H1 (cell line): ENCODE data around the gene COL19A1. TPM values are rescaled to one million over a fixed set of nuclear protein-coding genes. Genes with fewer than 3 reads are reported as not detected.
A peak's percentile ranks its signal among the peaks of the same experiment; 100 is the strongest.

ENCODE experiments used
- CTCF ChIA-PET: fragments of 300-600 bp; sonication (Branson Sonifier 250); formaldehyde crosslinking; loops from one replicate; lab custom pipeline; 2021; ENCODE audit not compliant: partially characterized antibody; lab: Charles Lee
- POLR2A ChIA-PET: fragments of 300-600 bp; sonication (Branson Sonifier 250); formaldehyde crosslinking; loops from one replicate; lab custom pipeline; 2021; ENCODE audit warnings: inconsistent platforms; ENCODE audit not compliant: partially characterized antibody; lab: Charles Lee
- DNase-seq, 2 experiments: peaks; one replicate each; pipeline versions ENCODE4 v3.0.0 to v3.0.0-alpha.2; 2010 to 2022; ENCODE audit warnings: low spot score in 2 of 2, low read depth in 1 of 2, mixed read lengths in 1 of 2
- FAIRE-seq: peaks from 2 replicates; lab custom pipeline; 2011; peaks lifted over from hg19 to GRCh38; lab: Jason Lieb, UNC
- H2AFZ ChIP-seq: 2 replicates; pipeline ENCODE4 v1.8.1; 2012; ENCODE audit warnings: low read length, inconsistent platforms
- H2AK5ac ChIP-seq: 2 replicates; pipeline ENCODE4 v1.6.1; 2013; ENCODE audit warnings: low read depth, low read length
- H2BK120ac ChIP-seq: replicated peaks from 2 replicates; pipeline ENCODE3; 2013; ENCODE audit warnings: low read depth, low read length, inconsistent platforms
- H2BK12ac ChIP-seq: 2 replicates; pipeline ENCODE4 v1.6.1; 2013; ENCODE audit warnings: low read depth, low read length
- H2BK15ac ChIP-seq: 2 replicates; pipeline ENCODE4 v1.6.1; 2013; ENCODE audit warnings: low read length
- H2BK20ac ChIP-seq: 2 replicates; pipeline ENCODE4 v1.6.1; 2013; ENCODE audit warnings: low read length
- H2BK5ac ChIP-seq: 2 replicates; pipeline ENCODE4 v1.6.1; 2013; ENCODE audit warnings: low read depth, low read length
- H3K14ac ChIP-seq: 2 replicates; pipeline ENCODE4 v1.6.1; 2013; ENCODE audit warnings: inconsistent platforms; ENCODE audit not compliant: insufficient read length
- H3K18ac ChIP-seq: 2 replicates; pipeline ENCODE4 v1.6.1; 2013; ENCODE audit warnings: low read length; ENCODE audit errors: extremely low read depth
- H3K23ac ChIP-seq: 2 replicates; pipeline ENCODE4 v1.6.1; 2013; ENCODE audit warnings: inconsistent platforms; ENCODE audit not compliant: insufficient read length
- H3K23me2 ChIP-seq: 2 replicates; pipeline ENCODE4 v1.6.1; 2013; ENCODE audit warnings: low read depth, low read length
- H3K27ac ChIP-seq: 2 replicates; pipeline ENCODE4 v1.6.1; 2011; ENCODE audit warnings: low read depth, low read length, inconsistent platforms
- H3K27me3 ChIP-seq, 4 experiments: replicated peaks in 1 of 4; 1 replicate in 1 of 4; 2 replicates in 3 of 4; pipeline versions ENCODE4 v1.6.1 to v1.8.1; 2011 to 2013; ENCODE audit warnings: low read length in 3 of 4, mild to moderate bottlenecking in 3 of 4, inconsistent platforms in 2 of 4, mixed read lengths in 2 of 4, moderate library complexity in 1 of 4; ENCODE audit not compliant: control insufficient read depth in 3 of 4, insufficient read depth in 3 of 4; ENCODE audit errors: extremely low read depth in 1 of 4
- H3K36me3 ChIP-seq, 4 experiments: 2 replicates each; pipeline versions ENCODE4 v1.6.1 to v1.8.1; 2011 to 2013; ENCODE audit warnings: mild to moderate bottlenecking in 4 of 4, low read length in 3 of 4, moderate library complexity in 2 of 4, control low read depth in 1 of 4, inconsistent platforms in 1 of 4; ENCODE audit not compliant: insufficient read depth in 4 of 4, control insufficient read depth in 2 of 4
- H3K4ac ChIP-seq: replicated peaks from 2 replicates; pipeline ENCODE3; 2013; ENCODE audit warnings: low read length, low read depth, mixed read lengths, inconsistent platforms; ENCODE audit not compliant: insufficient read length
- H3K4me1 ChIP-seq, 4 experiments: replicated peaks in 1 of 4; 1 replicate in 1 of 4; 2 replicates in 3 of 4; pipeline versions ENCODE4 v1.6.1 to v1.8.1; 2011 to 2013; ENCODE audit warnings: low read length in 3 of 4, inconsistent platforms in 2 of 4, mixed read lengths in 1 of 4; ENCODE audit not compliant: insufficient read depth in 4 of 4, control insufficient read depth in 3 of 4
- H3K4me2 ChIP-seq, 2 experiments: 2 replicates each; pipeline versions ENCODE4 v1.6.1 to v1.8.1; 2011 to 2013; ENCODE audit warnings: low read depth in 2 of 2, low read length in 2 of 2, control low read depth in 1 of 2, inconsistent platforms in 1 of 2, mild to moderate bottlenecking in 1 of 2; ENCODE audit not compliant: insufficient read depth in 1 of 2
- H3K4me3 ChIP-seq, 4 experiments: fragments of 200-600, 300-600 bp in 1 of 4; sonication (generic), shearing (Covaris generic), sonication (Bioruptor Twin) in 1 of 4; 2 replicates each; pipeline versions ENCODE4 v1.5.1 to v1.8.1; 2011 to 2016; ENCODE audit warnings: low read length in 4 of 4, low read depth in 3 of 4, control low read depth in 2 of 4, inconsistent platforms in 2 of 4, mild to moderate bottlenecking in 2 of 4, mixed read lengths in 1 of 4, moderate library complexity in 1 of 4; ENCODE audit not compliant: insufficient read depth in 2 of 4; ENCODE audit errors: extremely low read depth in 1 of 4
- H3K56ac ChIP-seq: replicated peaks from 2 replicates; pipeline ENCODE3; 2013; ENCODE audit warnings: low read depth, mild to moderate bottlenecking, mixed read lengths, low read length, inconsistent platforms; ENCODE audit not compliant: insufficient read length
- H3K79me1 ChIP-seq: 2 replicates; pipeline ENCODE4 v1.6.1; 2013; ENCODE audit warnings: low read depth, low read length, control low read depth
- H3K79me2 ChIP-seq, 2 experiments: 2 replicates each; pipeline versions ENCODE4 v1.6.1 to v1.8.1; 2012 to 2013; ENCODE audit warnings: low read length in 2 of 2, mild to moderate bottlenecking in 2 of 2, inconsistent platforms in 1 of 2; ENCODE audit not compliant: insufficient read depth in 2 of 2, control insufficient read depth in 1 of 2
- H3K9ac ChIP-seq, 4 experiments: replicated peaks in 1 of 4; 1 replicate in 1 of 4; 2 replicates in 3 of 4; pipeline versions ENCODE4 v1.6.1 to v1.8.1; 2011 to 2013; ENCODE audit warnings: low read depth in 3 of 4, low read length in 3 of 4, control low read depth in 2 of 4, mild to moderate bottlenecking in 2 of 4, moderate library complexity in 2 of 4, inconsistent platforms in 1 of 4; ENCODE audit errors: extremely low read depth in 1 of 4
- H3K9me3 ChIP-seq, 2 experiments: 2 replicates each; pipeline versions ENCODE4 v1.6.1 to v1.8.1; 2012 to 2013; ENCODE audit warnings: mild to moderate bottlenecking in 2 of 2, moderate library complexity in 2 of 2, control low read depth in 1 of 2, inconsistent platforms in 1 of 2, low read depth in 1 of 2, low read length in 1 of 2, mixed read lengths in 1 of 2; ENCODE audit not compliant: insufficient read depth in 2 of 2
- H4K20me1 ChIP-seq, 2 experiments: replicated peaks in 1 of 2; 2 replicates each; pipeline versions ENCODE3 to v1.8.1; 2011 to 2013; ENCODE audit warnings: inconsistent platforms in 2 of 2, low read length in 2 of 2, mild to moderate bottlenecking in 1 of 2; ENCODE audit not compliant: insufficient read depth in 2 of 2, control insufficient read depth in 1 of 2
- H4K5ac ChIP-seq: 2 replicates; pipeline ENCODE4 v1.6.1; 2013; ENCODE audit warnings: low read length, low read depth, mixed read lengths, inconsistent platforms; ENCODE audit not compliant: insufficient read length
- H4K8ac ChIP-seq: 2 replicates; pipeline ENCODE4 v1.8.0; 2013; ENCODE audit warnings: mild to moderate bottlenecking, moderate library complexity, low read length, inconsistent platforms; ENCODE audit not compliant: insufficient read depth; ENCODE audit errors: extremely low read depth
- H4K91ac ChIP-seq: replicated peaks from 2 replicates; pipeline ENCODE3; 2013; ENCODE audit warnings: low read length, mixed read lengths, inconsistent platforms; ENCODE audit not compliant: insufficient read length
- BCL11A ChIP-seq, 2 experiments: IDR thresholded peaks; one replicate each; pipeline ENCODE4 v1.6.1; 2011; ENCODE audit warnings: low read depth in 2 of 2, low read length in 2 of 2, mild to moderate bottlenecking in 2 of 2
- BRCA1 ChIP-seq: IDR thresholded peaks from 2 replicates; pipeline ENCODE4 v1.6.1; 2012; ENCODE audit warnings: low read depth, low read length, improper control_type of control experiment
- CHD2 ChIP-seq: IDR thresholded peaks from 2 replicates; pipeline ENCODE4 v1.6.1; 2012; ENCODE audit warnings: low read length, improper control_type of control experiment
- KDM5A ChIP-seq: fragments of 200-600 bp; IDR thresholded peaks from 2 replicates; pipeline ENCODE4 v1.7.1; 2012; ENCODE audit warnings: mild to moderate bottlenecking, low read length, inconsistent platforms, mixed read lengths
- MAFK ChIP-seq: IDR thresholded peaks from 2 replicates; pipeline ENCODE4 v1.6.1; 2012; ENCODE audit warnings: low read depth, mild to moderate bottlenecking, improper control_type of control experiment, low read length
- NRF1 ChIP-seq: IDR thresholded peaks from 2 replicates; pipeline ENCODE4 v1.6.1; 2011; ENCODE audit warnings: mild to moderate bottlenecking, low read depth, low read length, improper control_type of control experiment
- PHF8 ChIP-seq: fragments of 200-600 bp; sonication (generic); conservative IDR thresholded peaks from 2 replicates; pipeline ENCODE4 v1.7.1; 2012; ENCODE audit warnings: low read depth, mild to moderate bottlenecking, inconsistent platforms, low read length, moderate library complexity
- RBBP5 ChIP-seq: IDR thresholded peaks from 2 replicates; pipeline ENCODE4 v1.7.1; 2012; ENCODE audit warnings: low read depth, mild to moderate bottlenecking, inconsistent platforms, low read length, moderate library complexity, borderline replicate concordance
- RFX5 ChIP-seq: IDR thresholded peaks from 2 replicates; pipeline ENCODE4 v1.6.1; 2011; ENCODE audit warnings: low read depth, low read length, improper control_type of control experiment, borderline replicate concordance
- RNF2 ChIP-seq: fragments of 200-900, 300-1000 bp; sonication (generic); IDR thresholded peaks from 2 replicates; pipeline ENCODE4 v1.7.1; 2016; ENCODE audit warnings: borderline replicate concordance, low read depth, mild to moderate bottlenecking, antibody characterized with exemption, low read length; ENCODE audit not compliant: poor library complexity, severe bottlenecking; ENCODE audit errors: missing control alignments
- SAP30 ChIP-seq: fragments of 300-600 bp; sonication (generic); IDR thresholded peaks from 2 replicates; pipeline ENCODE4 v1.7.1; 2012; ENCODE audit warnings: low read length, moderate library complexity, mild to moderate bottlenecking, inconsistent platforms; ENCODE audit not compliant: insufficient read depth, insufficient replicate concordance
- SIRT6 ChIP-seq: IDR thresholded peaks from one replicate; pipeline ENCODE4 v1.7.1; 2012; ENCODE audit warnings: low read length, inconsistent platforms
- SUZ12 ChIP-seq: fragments of 200-600 bp; sonication (generic); IDR thresholded peaks from 2 replicates; pipeline ENCODE4 v1.6.1; 2012; ENCODE audit warnings: mild to moderate bottlenecking, inconsistent platforms, low read length, moderate library complexity, mixed read lengths
- WGBS, 2 experiments: shearing (Covaris generic) in 1 of 2; methylation state at CpG; one replicate each; pipeline versions ENCODE4 v1.1.6 to v1.1.7; 2013 to 2015; ENCODE audit warnings: low lambda C conversion rate in 2 of 2, mixed read lengths in 2 of 2, inconsistent platforms in 1 of 2, low coverage in 1 of 2, missing lambda C conversion rate in 1 of 2; ENCODE audit not compliant: insufficient replicate concordance in 2 of 2, insufficient coverage in 1 of 2, insufficient read length in 1 of 2; ENCODE audit errors: extremely low coverage in 1 of 2, missing lambda C conversion rate in 1 of 2; 5-methylcytosine and 5-hydroxymethylcytosine counted together
- polyA plus RNA-seq, 7 experiments: library from polyadenylated mRNA; depleted of rRNA in 3 of 7; stranded (reverse) in 5 of 7; unstranded in 2 of 7; fragments of >200 nt in 5 of 7; fragments of 200-250 nt in 2 of 7; gene quantifications; 1 replicate in 5 of 7; 2 replicates in 1 of 7; 4 replicates in 1 of 7; pipeline versions ENCODE4 v1.2.1 to v1.2.3, GENCODE V29; 2011 to 2013; ENCODE audit warnings: missing spikeins in 2 of 7, mixed read lengths in 2 of 7
- total RNA-seq: library from RNA; stranded (reverse); fragmentation: NEBNext Ultra II Directional; extraction: Animal tissue kit (Norgen Biotek cat#: 25700); gene quantifications from 2 replicates; pipeline ENCODE4 v1.2.1, GENCODE V29; 2021

COL19A1 gene
- total and polyA plus RNA-seq, 2 of the 8 experiments (the other 6 are each of a cell fraction or from before 2014, with no cell fraction given): not detected

GRCh38 chr6:70072540-70073179 lies 206.3 kb downstream of the COL19A1 start:
- H3K56ac ChIP-seq: no peak overlapping the region
- no peak overlapping the region for H2BK20ac ChIP-seq
- no peak overlapping the region for H3K23ac ChIP-seq
- FAIRE-seq (no peak), DNase-seq (no peak)
- no peaks in the 10 kb centered on the region for H3K36me3 ChIP-seq
- H3K9ac ChIP-seq: no peak overlapping the region
- H3K14ac ChIP-seq: no peak overlapping the region
- ChIA-PET POLR2A (no interaction called here), CTCF (interaction anchor here (0.6 to 1.0 kb wide), 2 partner anchors 31 to 643 kb away, joined by 3 to 4 read pairs; no protein-coding TSS in a partner anchor)
- no peak overlapping the region for H3K27ac ChIP-seq
- H2AFZ ChIP-seq: peak overlapping the region; percentile 85; the same call in 1 of the 2 replicates
- H3K18ac ChIP-seq: no peak overlapping the region
- H3K27me3 ChIP-seq: no peaks in the 10 kb centered on the region
- H2BK120ac ChIP-seq: no peak overlapping the region
- H2BK15ac ChIP-seq: no peak overlapping the region
- no peak overlapping the region for H2BK5ac ChIP-seq
- H3K23me2 ChIP-seq: no peaks in the 10 kb centered on the region; the same call in 1 of the 2 replicates
- H3K4me2 ChIP-seq: no peak overlapping the region
- H3K4me3 ChIP-seq: no peak overlapping the region
- peaks cover 0 to 3% (median 0%) of the 10 kb centered on the region in 4 experiments; a peak in 1 of 7 replicates for H3K4me1 ChIP-seq
- 81% methylated on average over 1 of the region's 1 CpG; no CpG with 5 or more reads in 1 of the 2 experiments for WGBS, 2 experiments
- H4K91ac ChIP-seq: no peak overlapping the region
- H3K79me2 ChIP-seq: no peaks in the 10 kb centered on the region
- no peaks in the 10 kb centered on the region for H3K9me3 ChIP-seq
- H4K8ac ChIP-seq: no peak overlapping the region
- no peak overlapping the region for H4K5ac ChIP-seq
- H2AK5ac ChIP-seq: no peak overlapping the region
- no peaks in the 10 kb centered on the region for H4K20me1 ChIP-seq
- no peaks in the 10 kb centered on the region for H3K79me1 ChIP-seq
- no peak overlapping the region for H3K4ac ChIP-seq
- H2BK12ac ChIP-seq: no peak overlapping the region
- TF ChIP-seq SUZ12 (no peak), CHD2 (no peak), RNF2 (no peak), MAFK (no peak), RBBP5 (no peak), SAP30 (no peak), PHF8 (no peak), RFX5 (no peak), NRF1 (no peak), BCL11A (IDR thresholded peaks at IDR 0.05; ENCODE audit: low read depth in 2 of 2, low read length in 2 of 2) (no peak), SIRT6 (no peak), BRCA1 (no peak), KDM5A (no peak)
